HEK293 (cell line): ENCODE results near the gene PMCH.

Source experiments
- ZBTB7A ChIP-seq: fragments of 450-650 bp; formaldehyde crosslinking; IDR thresholded peaks from 2 replicates; pipeline ENCODE4 v1.5.1; 2016; ENCODE audit warnings: low read depth, missing biosample characterization, missing genetic modification characterization
- ZXDB ChIP-seq: fragments of 450-650 bp; formaldehyde crosslinking; IDR thresholded peaks from 2 replicates; pipeline ENCODE4 v1.5.1; 2016; ENCODE audit warnings: missing biosample characterization, missing genetic modification characterization
- TF ChIP-seq, protein P1 (sequence below): fragments of 450-650 bp; formaldehyde crosslinking; IDR thresholded peaks from 2 replicates; pipeline ENCODE4 v1.5.1; 2016; ENCODE audit warnings: missing biosample characterization, missing genetic modification characterization

DNA sequence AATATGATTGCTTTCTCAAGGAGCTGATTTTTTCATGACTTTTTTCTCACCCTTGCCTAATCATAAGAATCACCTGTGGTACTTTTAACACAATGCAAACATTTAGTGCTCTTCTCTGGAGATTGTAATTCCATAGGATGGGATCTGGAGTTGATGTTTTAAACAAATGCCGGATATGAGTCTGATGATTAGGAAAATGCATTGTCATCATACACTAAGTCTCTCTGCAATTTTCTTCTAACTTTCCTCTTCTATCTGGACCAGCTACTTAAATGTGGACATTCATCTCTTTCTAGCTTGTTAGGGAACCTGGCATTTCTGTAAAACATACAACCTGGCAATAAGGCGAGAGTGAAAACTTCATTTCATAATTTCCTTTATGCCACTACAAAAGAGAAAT is 23.5 kb downstream of the PMCH start:
- TF ChIP-seq, protein P1, sequence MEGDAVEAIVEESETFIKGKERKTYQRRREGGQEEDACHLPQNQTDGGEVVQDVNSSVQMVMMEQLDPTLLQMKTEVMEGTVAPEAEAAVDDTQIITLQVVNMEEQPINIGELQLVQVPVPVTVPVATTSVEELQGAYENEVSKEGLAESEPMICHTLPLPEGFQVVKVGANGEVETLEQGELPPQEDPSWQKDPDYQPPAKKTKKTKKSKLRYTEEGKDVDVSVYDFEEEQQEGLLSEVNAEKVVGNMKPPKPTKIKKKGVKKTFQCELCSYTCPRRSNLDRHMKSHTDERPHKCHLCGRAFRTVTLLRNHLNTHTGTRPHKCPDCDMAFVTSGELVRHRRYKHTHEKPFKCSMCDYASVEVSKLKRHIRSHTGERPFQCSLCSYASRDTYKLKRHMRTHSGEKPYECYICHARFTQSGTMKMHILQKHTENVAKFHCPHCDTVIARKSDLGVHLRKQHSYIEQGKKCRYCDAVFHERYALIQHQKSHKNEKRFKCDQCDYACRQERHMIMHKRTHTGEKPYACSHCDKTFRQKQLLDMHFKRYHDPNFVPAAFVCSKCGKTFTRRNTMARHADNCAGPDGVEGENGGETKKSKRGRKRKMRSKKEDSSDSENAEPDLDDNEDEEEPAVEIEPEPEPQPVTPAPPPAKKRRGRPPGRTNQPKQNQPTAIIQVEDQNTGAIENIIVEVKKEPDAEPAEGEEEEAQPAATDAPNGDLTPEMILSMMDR (tag by site-specific recombination): no peak
- TF ChIP-seq ZBTB7A (tag by site-specific recombination): no peak
- no peak for TF ChIP-seq ZXDB (tag by site-specific recombination)
